Panc1 (cell line): ENCODE measurements around the gene P2RY11.

Experiments used
- CTCF ChIP-seq: fragments of 450-650 bp; IDR thresholded peaks from 2 replicates; pipeline ENCODE4 v1.5.1; 2017; ENCODE audit warnings: mild to moderate bottlenecking
- POLR2AphosphoS5 ChIP-seq: IDR thresholded peaks from 2 replicates; pipeline ENCODE4 v1.6.1; 2012; ENCODE audit warnings: mild to moderate bottlenecking, low read depth, low read length, moderate library complexity
- REST ChIP-seq, 2 experiments: IDR thresholded peaks; 2 replicates each; pipeline ENCODE4 v1.6.1; 2011 to 2012; ENCODE audit warnings: low read depth in 2 of 2, control low read depth in 1 of 2, low read length in 1 of 2, mild to moderate bottlenecking in 1 of 2, moderate library complexity in 1 of 2; ENCODE audit not compliant: insufficient read depth in 1 of 2
- SIN3A ChIP-seq: IDR thresholded peaks from 2 replicates; pipeline ENCODE4 v1.6.1; 2012; ENCODE audit warnings: low read depth, mild to moderate bottlenecking, low read length, moderate library complexity, borderline replicate concordance; ENCODE audit not compliant: insufficient read depth

DNA sequence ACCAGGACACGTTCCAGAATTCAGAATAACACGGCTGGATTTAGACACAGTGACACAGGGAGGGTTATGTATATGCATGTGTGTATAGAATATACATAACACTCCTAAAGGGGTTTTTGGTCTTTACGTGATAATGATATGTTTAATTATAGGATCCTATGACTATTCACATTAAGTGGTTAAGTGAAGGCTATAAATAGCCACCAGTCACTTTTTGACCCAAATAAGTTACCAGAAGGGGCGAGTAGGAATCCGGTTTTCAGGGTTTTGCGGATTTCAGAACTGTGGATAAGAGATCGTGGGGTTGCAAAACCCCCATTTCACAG lies 15.9 kb upstream of the P2RY11 start:
- TF ChIP-seq CTCF (no peak), POLR2AphosphoS5 (no peak), REST (IDR thresholded peaks at IDR 0.05; ENCODE audit: insufficient read depth in 1 of 2, low read depth in 2 of 2, low read length in 1 of 2) (no peak), SIN3A (no peak)
